ENCODE measurements around the gene STOML1. TPM values are rescaled to one million over a fixed set of nuclear protein-coding genes. Genes with fewer than 3 reads are reported as not detected.

STOML1 gene
- total and polyA plus RNA-seq, 3 experiments from 2014 or later = 8.6 to 13.3 (median 13.2) TPM

- Mint-ChIP-seq H3K4me3 (peak overlapping the region; percentile 88 to 100 (median 98)), H3K36me3 (peaks cover 0 to 21% (median 1%) of the 10 kb centered on the region in 3 donors), H3K4me1 (peaks cover 48 to 64% (median 58%) of the 10 kb centered on the region in 3 donors), H3K27ac (peak overlapping the region; percentile 72 to 100 (median 96)), H3K9me3 (no peaks in the 10 kb centered on the region), H3K27me3 (no peaks in the 10 kb centered on the region)
- Histone ChIP-seq H3K4me3 (ENCODE audit: low read length) (peak overlapping the region; percentile 92), H3K4me1 (ENCODE audit: insufficient read depth, low read length) (peaks cover 50% of the 10 kb centered on the region), H3K36me3 (ENCODE audit: insufficient read depth, low read length) (no peaks in the 10 kb centered on the region), H3K27ac (ENCODE audit: low read depth, low read length) (peak overlapping the region; percentile 83), H3K9me3 (ENCODE audit: low read length) (no peaks in the 10 kb centered on the region), H3K27me3 (ENCODE audit: insufficient read depth, low read length, poor library complexity, severe bottlenecking) (no peaks in the 10 kb centered on the region)
- ChIA-PET CTCF (interaction anchor here (0.9 to 6.3 kb wide), 6 partner anchors 13 to 56 kb away, joined by 3 to 34 read pairs (median 4); no protein-coding TSS in a partner anchor), POLR2A (interaction anchor here (0.6 to 1.1 kb wide), 3 partner anchors 20 to 74 kb away, joined by 3 to 6 read pairs (median 3); no protein-coding TSS in a partner anchor)
- no peak for DNase-seq
Observed at GRCh38 chr15:73993211-73993994, 1.3 kb upstream of the STOML1 start.

- H3K27me3 ChIP-seq (ENCODE audit: insufficient read depth, low read length, poor library complexity, severe bottlenecking) = no peaks in the 10 kb centered on the region
- POLR2A ChIA-PET = no interaction called here
- CTCF ChIA-PET = interaction anchor here (0.9 to 6.3 kb wide), 7 partner anchors 9 to 56 kb away, joined by 3 to 34 read pairs (median 3); no protein-coding TSS in a partner anchor
- no peaks in the 10 kb centered on the region for H3K9me3 Mint-ChIP-seq
- H3K36me3 Mint-ChIP-seq = peaks cover 0 to 19% (median 0%) of the 10 kb centered on the region in 3 donors
- no peaks in the 10 kb centered on the region for H3K27me3 Mint-ChIP-seq
- H3K27ac ChIP-seq (ENCODE audit: low read depth, low read length) = no peak overlapping the region
- no peak for DNase-seq
- H3K4me3 Mint-ChIP-seq = peak overlapping the region; percentile 73 to 92 (median 77)
- peak overlapping the region in 5 of 8 donors; percentile 43 to 96 (median 68) for H3K27ac Mint-ChIP-seq
- peak overlapping the region; percentile 42 for H3K4me3 ChIP-seq (ENCODE audit: low read length)
- H3K9me3 ChIP-seq (ENCODE audit: low read length) = no peaks in the 10 kb centered on the region
- H3K4me1 Mint-ChIP-seq = peaks cover 41 to 55% (median 51%) of the 10 kb centered on the region in 3 donors
- no peaks in the 10 kb centered on the region for H3K36me3 ChIP-seq (ENCODE audit: insufficient read depth, low read length)
- peaks cover 41% of the 10 kb centered on the region for H3K4me1 ChIP-seq (ENCODE audit: insufficient read depth, low read length)
Observed at GRCh38 chr15:73992594-73992898, 451 bp upstream of the STOML1 start.

GRCh38 chr15:73991260-73991659, 835 bp downstream of the STOML1 start:
- CTCF ChIA-PET = interaction anchor here (1.2 to 6.3 kb wide), 3 partner anchors 13 to 19 kb away, joined by 3 to 34 read pairs (median 4); no protein-coding TSS in a partner anchor
- POLR2A ChIA-PET = no interaction called here
- Histone ChIP-seq H3K9me3 (ENCODE audit: low read length) (no peaks in the 10 kb centered on the region), H3K27me3 (ENCODE audit: insufficient read depth, low read length, poor library complexity, severe bottlenecking) (no peaks in the 10 kb centered on the region), H3K4me3 (ENCODE audit: low read length) (peak overlapping the region; percentile 69), H3K27ac (ENCODE audit: low read depth, low read length) (peak overlapping the region; percentile 67), H3K4me1 (ENCODE audit: insufficient read depth, low read length) (peaks cover 31% of the 10 kb centered on the region), H3K36me3 (ENCODE audit: insufficient read depth, low read length) (no peaks in the 10 kb centered on the region)
- no peaks in the 10 kb centered on the region for H3K27me3 Mint-ChIP-seq
- H3K4me3 Mint-ChIP-seq = peak overlapping the region; percentile 55 to 92 (median 79)
- H3K27ac Mint-ChIP-seq = peak overlapping the region in 3 of 8 donors; percentile 50 to 66 (median 57)
- H3K9me3 Mint-ChIP-seq = no peaks in the 10 kb centered on the region
- peaks cover 29 to 43% (median 38%) of the 10 kb centered on the region in 3 donors for H3K4me1 Mint-ChIP-seq
- DNase-seq = no peak
- peaks cover 0 to 23% (median 5%) of the 10 kb centered on the region in 3 donors for H3K36me3 Mint-ChIP-seq

- Mint-ChIP-seq H3K9me3 (no peaks in the 10 kb centered on the region), H3K4me3 (peak overlapping the region in 6 of 7 donors; percentile 28 to 92 (median 80)), H3K27me3 (no peaks in the 10 kb centered on the region), H3K27ac (peak overlapping the region in 5 of 8 donors; percentile 12 to 88 (median 48)), H3K4me1 (peaks cover 24 to 36% (median 30%) of the 10 kb centered on the region in 3 donors), H3K36me3 (peaks cover 0 to 25% (median 8%) of the 10 kb centered on the region in 3 donors)
- DNase-seq = no peak
- ChIA-PET POLR2A (no interaction called here), CTCF (interaction anchor here (1.2 to 6.3 kb wide), 2 partner anchors 15 to 18 kb away, joined by 4 to 34 read pairs; no protein-coding TSS in a partner anchor)
- no peaks in the 10 kb centered on the region for H3K27me3 ChIP-seq (ENCODE audit: insufficient read depth, low read length, poor library complexity, severe bottlenecking)
- H3K36me3 ChIP-seq (ENCODE audit: insufficient read depth, low read length) = no peaks in the 10 kb centered on the region
- H3K9me3 ChIP-seq (ENCODE audit: low read length) = no peaks in the 10 kb centered on the region
- peak overlapping the region; percentile 67 for H3K27ac ChIP-seq (ENCODE audit: low read depth, low read length)
- no peak overlapping the region for H3K4me3 ChIP-seq (ENCODE audit: low read length)
- H3K4me1 ChIP-seq (ENCODE audit: insufficient read depth, low read length) = peaks cover 29% of the 10 kb centered on the region
Observed at GRCh38 chr15:73990250-73991005, 1.7 kb downstream of the STOML1 start.

- H3K36me3 ChIP-seq (ENCODE audit: insufficient read depth, low read length) = no peaks in the 10 kb centered on the region
- Mint-ChIP-seq H3K36me3 (peaks cover 0 to 24% (median 11%) of the 10 kb centered on the region in 3 donors), H3K27me3 (no peaks in the 10 kb centered on the region), H3K9me3 (no peaks in the 10 kb centered on the region), H3K4me3 (peak overlapping the region in 1 of 7 donors; percentile 64), H3K4me1 (peaks cover 18 to 28% (median 23%) of the 10 kb centered on the region in 3 donors), H3K27ac (no peak overlapping the region)
- ChIA-PET POLR2A (no interaction called here), CTCF (interaction anchor here (0.9 to 2.9 kb wide), 3 partner anchors 11 to 16 kb away, joined by 4 to 12 read pairs (median 5); no protein-coding TSS in a partner anchor)
- no peaks in the 10 kb centered on the region for H3K9me3 ChIP-seq (ENCODE audit: low read length)
- H3K27ac ChIP-seq (ENCODE audit: low read depth, low read length) = no peak overlapping the region
- H3K27me3 ChIP-seq (ENCODE audit: insufficient read depth, low read length, poor library complexity, severe bottlenecking) = no peaks in the 10 kb centered on the region
- peaks cover 28% of the 10 kb centered on the region for H3K4me1 ChIP-seq (ENCODE audit: insufficient read depth, low read length)
- H3K4me3 ChIP-seq (ENCODE audit: low read length) = no peak overlapping the region
- DNase-seq = no peak
Observed at GRCh38 chr15:73989001-73989798, 2.9 kb downstream of the STOML1 start.

- no peak overlapping the region for H3K27ac Mint-ChIP-seq
- peaks cover 0 to 27% (median 13%) of the 10 kb centered on the region in 3 donors for H3K36me3 Mint-ChIP-seq
- Histone ChIP-seq H3K4me3 (ENCODE audit: low read length) (no peak overlapping the region), H3K9me3 (ENCODE audit: low read length) (no peaks in the 10 kb centered on the region), H3K36me3 (ENCODE audit: insufficient read depth, low read length) (no peaks in the 10 kb centered on the region), H3K4me1 (ENCODE audit: insufficient read depth, low read length) (peaks cover 22% of the 10 kb centered on the region), H3K27ac (ENCODE audit: low read depth, low read length) (no peak overlapping the region), H3K27me3 (ENCODE audit: insufficient read depth, low read length, poor library complexity, severe bottlenecking) (no peaks in the 10 kb centered on the region)
- ChIA-PET CTCF (interaction anchor here (0.9 to 2.9 kb wide), 3 partner anchors 10 to 15 kb away, joined by 4 to 12 read pairs (median 5); no protein-coding TSS in a partner anchor), POLR2A (no interaction called here)
- H3K27me3 Mint-ChIP-seq = no peaks in the 10 kb centered on the region
- no peaks in the 10 kb centered on the region for H3K9me3 Mint-ChIP-seq
- H3K4me1 Mint-ChIP-seq = peaks cover 11 to 21% (median 16%) of the 10 kb centered on the region in 3 donors
- DNase-seq = no peak
- no peak overlapping the region for H3K4me3 Mint-ChIP-seq
Observed at GRCh38 chr15:73988445-73988969, 3.6 kb downstream of the STOML1 start.
